Measurements from ENCODE around the gene SACS.

GRCh38 chr13:23434491-23434890, 989 bp upstream of the SACS start:
- no peak for TF ChIP-seq CTCF (IDR thresholded peaks at IDR 0.05)
- TF ChIP-seq POLR2A (IDR thresholded peaks at IDR 0.05): no peak
